Gastrocnemius medialis (tissue), 4 donors: Measurements from ENCODE around the gene BOD1L1.

Experiments
- POLR2A ChIP-seq, 2 donors: fragments of 450-650 bp; IDR thresholded peaks; one replicate each; pipeline ENCODE4 v1.6.1; 2017; ENCODE audit warnings: antibody characterized with exemption in 2 of 2, mild to moderate bottlenecking in 2 of 2, moderate library complexity in 2 of 2
- TF ChIP-seq, protein P1 (sequence below), 5 experiments: fragments of 450-650 bp in 3 of 5; fragments of 200-600 bp in 2 of 5; sonication (generic) in 2 of 5; IDR thresholded peaks in 4 of 5; conservative IDR thresholded peaks in 1 of 5; 1 replicate in 4 of 5; 2 replicates in 1 of 5; pipeline ENCODE4 v1.5.1; 2016 to 2019; ENCODE audit warnings: antibody characterized with exemption in 5 of 5, mild to moderate bottlenecking in 3 of 5, moderate library complexity in 3 of 5

DNA sequence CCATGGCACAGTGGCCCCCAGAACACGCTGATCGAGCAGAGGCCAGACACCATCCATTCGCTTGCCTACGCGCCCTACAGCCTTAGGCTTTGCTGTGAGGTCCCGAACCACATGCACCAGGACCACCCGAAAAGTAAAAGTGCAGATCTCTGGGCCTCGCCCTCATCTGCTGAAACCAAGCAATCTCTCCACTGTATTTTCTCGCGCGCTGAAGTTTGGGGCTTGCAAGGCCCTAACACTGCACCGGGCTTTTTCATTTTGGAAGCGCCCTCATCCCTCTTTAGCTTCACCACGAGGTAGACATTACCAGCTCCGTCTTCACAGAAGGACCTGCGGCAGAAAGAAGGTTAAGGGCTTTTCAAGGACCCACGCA, 104.4 kb downstream of the BOD1L1 start:
- TF ChIP-seq POLR2A (IDR thresholded peaks at IDR 0.05) = no peak
- TF ChIP-seq, protein P1, sequence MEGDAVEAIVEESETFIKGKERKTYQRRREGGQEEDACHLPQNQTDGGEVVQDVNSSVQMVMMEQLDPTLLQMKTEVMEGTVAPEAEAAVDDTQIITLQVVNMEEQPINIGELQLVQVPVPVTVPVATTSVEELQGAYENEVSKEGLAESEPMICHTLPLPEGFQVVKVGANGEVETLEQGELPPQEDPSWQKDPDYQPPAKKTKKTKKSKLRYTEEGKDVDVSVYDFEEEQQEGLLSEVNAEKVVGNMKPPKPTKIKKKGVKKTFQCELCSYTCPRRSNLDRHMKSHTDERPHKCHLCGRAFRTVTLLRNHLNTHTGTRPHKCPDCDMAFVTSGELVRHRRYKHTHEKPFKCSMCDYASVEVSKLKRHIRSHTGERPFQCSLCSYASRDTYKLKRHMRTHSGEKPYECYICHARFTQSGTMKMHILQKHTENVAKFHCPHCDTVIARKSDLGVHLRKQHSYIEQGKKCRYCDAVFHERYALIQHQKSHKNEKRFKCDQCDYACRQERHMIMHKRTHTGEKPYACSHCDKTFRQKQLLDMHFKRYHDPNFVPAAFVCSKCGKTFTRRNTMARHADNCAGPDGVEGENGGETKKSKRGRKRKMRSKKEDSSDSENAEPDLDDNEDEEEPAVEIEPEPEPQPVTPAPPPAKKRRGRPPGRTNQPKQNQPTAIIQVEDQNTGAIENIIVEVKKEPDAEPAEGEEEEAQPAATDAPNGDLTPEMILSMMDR (IDR thresholded peaks at IDR 0.05 in 4 of 5, conservative IDR thresholded peaks at IDR 0.05 in 1 of 5) = no peak
